Measurements from ENCODE around the gene NTM.
"Not testable (repeated sequence)": the region's sequence is repeated elsewhere in the genome, so short reads cannot be mapped to it uniquely, and the experiment has no call there.

Gene NTM

GRCh38 chr11:132068556-132068955 is 698.1 kb downstream of the NTM start:
- Histone ChIP-seq H3K4me3 (no peak overlapping the region), H3K9ac (ENCODE audit: insufficient read length) (no peak overlapping the region), H3K36me3 (ENCODE audit: insufficient read depth, low read length) (no peaks in the 10 kb centered on the region), H3K27ac (no peak overlapping the region), H3K9me3 (ENCODE audit: low read depth, low read length) (no peaks in the 10 kb centered on the region)
- TF ChIP-seq EZH2 (IDR thresholded peaks at IDR 0.05): no peak
- no peak for TF ChIP-seq FOXP2 (optimal IDR thresholded peaks at IDR 0.05; ENCODE audit: control extremely low read depth, extremely low read length, insufficient read depth)
- TF ChIP-seq POLR2AphosphoS5 (IDR thresholded peaks at IDR 0.05; ENCODE audit: borderline replicate concordance, low read depth, low read length): no peak
- no peak for DNase-seq (ENCODE audit: low read depth, low spot score)

DNA sequence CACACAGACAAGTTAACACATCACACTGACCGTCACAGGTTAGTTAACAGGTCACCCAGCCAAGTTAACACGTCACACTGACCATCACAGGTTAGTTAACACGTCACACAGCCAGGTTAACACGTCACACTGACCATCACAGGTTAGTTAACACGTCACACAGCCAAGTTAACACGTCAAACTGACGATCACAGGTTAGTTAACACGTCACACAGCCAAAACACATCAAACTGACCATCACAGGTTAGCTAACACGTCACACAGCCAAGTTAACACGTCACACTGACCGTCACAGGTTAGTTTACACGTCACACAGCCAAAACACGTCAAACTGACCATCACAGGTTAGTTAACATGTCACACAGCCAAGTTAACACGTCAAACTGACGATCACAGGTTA is 699.2 kb downstream of the NTM start:
- H3K36me3 ChIP-seq (ENCODE audit: insufficient read depth, low read length); H3K4me3 ChIP-seq; H3K9ac ChIP-seq (ENCODE audit: insufficient read length); H3K9me3 ChIP-seq (ENCODE audit: low read depth, low read length); H3K27ac ChIP-seq; DNase-seq (ENCODE audit: low read depth, low spot score): not testable (repeated sequence)

- not testable (repeated sequence) for H3K9me3 ChIP-seq (ENCODE audit: low read depth, low read length); H3K4me3 ChIP-seq; DNase-seq (ENCODE audit: low read depth, low spot score); H3K27ac ChIP-seq; H3K36me3 ChIP-seq (ENCODE audit: insufficient read depth, low read length); H3K9ac ChIP-seq (ENCODE audit: insufficient read length)
These were observed 700.5 kb downstream of the NTM start for GRCh38 chr11:132070907-132071306.

GRCh38 chr11:132072044-132072857 is 701.8 kb downstream of the NTM start:
- no peaks in the 10 kb centered on the region for H3K36me3 ChIP-seq (ENCODE audit: insufficient read depth, low read length)
- no peak overlapping the region for H3K4me3 ChIP-seq
- no peak for DNase-seq (ENCODE audit: low read depth, low spot score)
- no peak overlapping the region for H3K27ac ChIP-seq
- TF ChIP-seq POLR2AphosphoS5 (IDR thresholded peaks at IDR 0.05; ENCODE audit: borderline replicate concordance, low read depth, low read length): no peak
- TF ChIP-seq FOXP2 (optimal IDR thresholded peaks at IDR 0.05; ENCODE audit: control extremely low read depth, extremely low read length, insufficient read depth): no peak
- no peak for TF ChIP-seq EZH2 (IDR thresholded peaks at IDR 0.05)
- H3K9me3 ChIP-seq (ENCODE audit: low read depth, low read length): no peaks in the 10 kb centered on the region
- H3K9ac ChIP-seq (ENCODE audit: insufficient read length): no peak overlapping the region

DNA sequence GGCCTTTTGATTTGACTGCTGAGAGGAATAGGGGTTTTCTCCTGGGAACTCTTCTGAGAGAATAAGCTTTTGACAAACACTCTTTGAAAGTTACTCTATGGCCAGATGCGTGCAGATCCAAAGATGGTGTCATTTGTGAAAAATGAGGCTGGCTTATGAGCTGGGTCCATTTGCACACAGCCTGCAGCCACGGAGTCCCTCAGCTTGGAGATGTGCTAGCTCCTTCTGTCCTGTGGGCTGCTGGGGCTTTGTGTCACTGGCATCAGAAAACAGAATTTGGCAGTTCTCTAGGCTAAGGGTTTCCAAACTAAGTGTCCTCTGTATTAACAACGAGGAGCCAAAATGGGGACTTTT is 702.4 kb downstream of the NTM start:
- H3K4me3 ChIP-seq: no peak overlapping the region
- H3K36me3 ChIP-seq (ENCODE audit: insufficient read depth, low read length): no peaks in the 10 kb centered on the region
- DNase-seq (ENCODE audit: low read depth, low spot score): no peak
- no peak overlapping the region for H3K9ac ChIP-seq (ENCODE audit: insufficient read length)
- no peak overlapping the region for H3K27ac ChIP-seq
- no peaks in the 10 kb centered on the region for H3K9me3 ChIP-seq (ENCODE audit: low read depth, low read length)
- no peak for TF ChIP-seq EZH2 (IDR thresholded peaks at IDR 0.05)
- no peak for TF ChIP-seq POLR2AphosphoS5 (IDR thresholded peaks at IDR 0.05; ENCODE audit: borderline replicate concordance, low read depth, low read length)
- TF ChIP-seq FOXP2 (optimal IDR thresholded peaks at IDR 0.05; ENCODE audit: control extremely low read depth, extremely low read length, insufficient read depth): no peak

DNA sequence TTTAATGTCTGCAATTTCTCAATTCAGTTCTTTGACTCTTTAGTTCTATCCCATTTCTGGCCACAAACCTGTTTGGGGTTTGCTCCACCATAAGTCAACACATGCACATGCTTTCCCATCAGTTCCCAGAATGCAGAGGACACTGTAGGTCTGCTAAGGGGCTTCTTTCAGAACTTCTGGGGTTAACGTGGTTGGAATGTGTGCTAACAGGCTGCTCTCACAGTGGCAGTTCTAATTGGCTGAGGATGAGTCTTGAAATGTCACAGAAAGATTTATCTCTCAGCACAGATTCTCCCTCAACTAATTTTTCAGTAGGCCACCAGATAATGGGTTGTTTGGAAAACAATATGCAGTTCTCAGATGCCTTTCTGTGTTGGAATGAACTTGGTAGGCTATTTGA is 703.4 kb downstream of the NTM start:
- H3K9ac ChIP-seq (ENCODE audit: insufficient read length): no peak overlapping the region
- no peak overlapping the region for H3K4me3 ChIP-seq
- no peak overlapping the region for H3K27ac ChIP-seq
- no peak for DNase-seq (ENCODE audit: low read depth, low spot score)
- no peaks in the 10 kb centered on the region for H3K9me3 ChIP-seq (ENCODE audit: low read depth, low read length)
- no peak for TF ChIP-seq FOXP2 (optimal IDR thresholded peaks at IDR 0.05; ENCODE audit: control extremely low read depth, extremely low read length, insufficient read depth)
- no peak for TF ChIP-seq POLR2AphosphoS5 (IDR thresholded peaks at IDR 0.05; ENCODE audit: borderline replicate concordance, low read depth, low read length)
- TF ChIP-seq EZH2 (IDR thresholded peaks at IDR 0.05): no peak
- H3K36me3 ChIP-seq (ENCODE audit: insufficient read depth, low read length): no peaks in the 10 kb centered on the region

DNA sequence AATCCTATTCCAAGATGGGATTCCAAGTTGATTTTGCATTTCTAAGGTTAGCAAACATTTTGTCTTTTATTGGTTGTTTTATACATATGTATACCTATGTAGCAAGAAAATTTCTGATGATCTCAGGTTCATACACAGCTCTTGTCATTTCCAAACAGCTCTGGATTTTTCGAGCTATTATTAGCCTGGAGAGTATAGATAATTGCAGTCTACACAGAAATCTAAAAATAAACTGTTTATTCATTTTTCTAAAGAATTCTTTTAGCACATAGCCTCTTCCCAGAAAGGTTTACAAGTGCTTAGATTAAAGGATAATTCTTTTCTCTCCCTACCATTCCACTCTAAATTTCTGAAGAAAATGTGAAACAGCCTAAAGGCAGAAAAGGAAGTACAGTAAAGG is 705.0 kb downstream of the NTM start:
- TF ChIP-seq FOXP2 (optimal IDR thresholded peaks at IDR 0.05; ENCODE audit: control extremely low read depth, extremely low read length, insufficient read depth) (no peak), POLR2AphosphoS5 (IDR thresholded peaks at IDR 0.05; ENCODE audit: borderline replicate concordance, low read depth, low read length) (no peak), EZH2 (IDR thresholded peaks at IDR 0.05) (no peak)
- Histone ChIP-seq H3K9me3 (ENCODE audit: low read depth, low read length) (no peaks in the 10 kb centered on the region), H3K9ac (ENCODE audit: insufficient read length) (no peak overlapping the region), H3K36me3 (ENCODE audit: insufficient read depth, low read length) (no peaks in the 10 kb centered on the region), H3K4me3 (no peak overlapping the region), H3K27ac (no peak overlapping the region)
- DNase-seq (ENCODE audit: low read depth, low spot score): no peak

DNA sequence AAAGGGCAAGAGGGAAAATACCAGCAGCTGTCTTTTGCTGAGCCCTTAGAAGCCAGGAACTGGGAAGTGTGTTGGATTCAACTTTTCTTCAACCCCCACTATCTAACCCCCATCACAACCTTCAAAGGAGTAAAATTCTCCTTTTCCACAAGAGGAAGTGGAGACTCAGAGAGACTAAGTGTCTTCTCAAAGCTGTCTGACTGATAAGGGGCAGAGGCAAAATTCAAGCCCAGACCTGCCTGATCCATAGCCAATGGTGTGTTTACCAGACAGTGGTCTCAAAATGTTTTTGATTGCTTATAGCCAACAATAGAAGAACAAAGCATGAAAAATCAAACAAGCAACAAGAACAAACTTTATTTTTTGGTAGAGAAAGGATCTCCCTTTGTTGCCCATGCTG is 707.0 kb downstream of the NTM start:
- Histone ChIP-seq H3K4me3 (no peak overlapping the region), H3K36me3 (ENCODE audit: insufficient read depth, low read length) (no peaks in the 10 kb centered on the region), H3K27ac (no peak overlapping the region), H3K9ac (ENCODE audit: insufficient read length) (no peak overlapping the region), H3K9me3 (ENCODE audit: low read depth, low read length) (no peaks in the 10 kb centered on the region)
- no peak for DNase-seq (ENCODE audit: low read depth, low spot score)
- TF ChIP-seq POLR2AphosphoS5 (IDR thresholded peaks at IDR 0.05; ENCODE audit: borderline replicate concordance, low read depth, low read length): no peak
- no peak for TF ChIP-seq FOXP2 (optimal IDR thresholded peaks at IDR 0.05; ENCODE audit: control extremely low read depth, extremely low read length, insufficient read depth)
- no peak for TF ChIP-seq EZH2 (IDR thresholded peaks at IDR 0.05)

- Histone ChIP-seq H3K4me3 (no peak overlapping the region), H3K9me3 (ENCODE audit: low read depth, low read length) (no peaks in the 10 kb centered on the region), H3K9ac (ENCODE audit: insufficient read length) (no peak overlapping the region), H3K36me3 (ENCODE audit: insufficient read depth, low read length) (no peaks in the 10 kb centered on the region), H3K27ac (no peak overlapping the region)
- TF ChIP-seq FOXP2 (optimal IDR thresholded peaks at IDR 0.05; ENCODE audit: control extremely low read depth, extremely low read length, insufficient read depth): no peak
- TF ChIP-seq POLR2AphosphoS5 (IDR thresholded peaks at IDR 0.05; ENCODE audit: borderline replicate concordance, low read depth, low read length): no peak
- no peak for DNase-seq (ENCODE audit: low read depth, low spot score)
These were observed 708.1 kb downstream of the NTM start for GRCh38 chr11:132078264-132079076.
